Upper lobe of right lung (tissue), 1 donor: ENCODE data around the gene ZNRF2. TPM values are rescaled to one million over a fixed set of nuclear protein-coding genes. Genes with fewer than 3 reads are reported as not detected.

Experiments
- ATAC-seq: fragments of 200-7000 bp; cut with Tn5 transposase; one replicate; pipeline ENCODE4 v1.9.1; 2020; ENCODE audit warnings: mild to moderate bottlenecking, moderate library complexity
- DNase-seq: peaks from one replicate; pipeline ENCODE4 v3.0.0-alpha.2; 2020
- H3K27ac ChIP-seq: fragments of 200-600 bp; one replicate; pipeline ENCODE4 v1.8.0; 2022
- H3K27me3 ChIP-seq: fragments of 200-600 bp; one replicate; pipeline ENCODE4 v1.8.0; 2022; ENCODE audit warnings: mild to moderate bottlenecking
- H3K36me3 ChIP-seq: fragments of 200-600 bp; one replicate; pipeline ENCODE4 v1.8.0; 2022
- H3K4me1 ChIP-seq: fragments of 200-600 bp; one replicate; pipeline ENCODE4 v1.8.0; 2022
- H3K4me3 ChIP-seq: fragments of 200-600 bp; one replicate; pipeline ENCODE4 v1.8.0; 2022; ENCODE audit warnings: mild to moderate bottlenecking
- H3K9me3 ChIP-seq: fragments of 200-600 bp; one replicate; pipeline ENCODE4 v1.8.0; 2022
- CTCF ChIP-seq: fragments of 200-600 bp; IDR thresholded peaks from one replicate; pipeline ENCODE4 v1.8.0; 2022; ENCODE audit warnings: antibody characterized with exemption
- intact Hi-C: fragments of 100-400 bp; cut with DNase I; formaldehyde crosslinking; loops from one replicate; pipeline ENCODE4 v1.11.0; 2022
- total RNA-seq: library from RNA; stranded (reverse); fragmentation: NEBNext Ultra II Directional; extraction: Animal tissue kit (Norgen Biotek cat#: 25700); gene quantifications from one replicate; pipeline ENCODE4 v1.2.1, GENCODE V29; 2021
- donor health status: DM: no; HTN: yes; CAD: no; lungs with severe emphysema.

Gene ZNRF2
- total RNA-seq, 1 donor from 2014 or later = 24.6 TPM

GRCh38 chr7:30272126-30272525 is 12.3 kb upstream of the ZNRF2 start:
- DNase-seq = no peak
- H3K4me1 ChIP-seq = no peaks in the 10 kb centered on the region
- no peak for TF ChIP-seq CTCF
- H3K9me3 ChIP-seq = no peaks in the 10 kb centered on the region
- no peaks in the 10 kb centered on the region for H3K27me3 ChIP-seq
- H3K27ac ChIP-seq = no peak overlapping the region
- H3K36me3 ChIP-seq = no peaks in the 10 kb centered on the region
- no peak overlapping the region for H3K4me3 ChIP-seq
- ATAC-seq = peak; percentile 52
- intact Hi-C loops = no loop called here

- Histone ChIP-seq H3K4me3 (no peak overlapping the region), H3K9me3 (no peaks in the 10 kb centered on the region), H3K27ac (no peak overlapping the region), H3K36me3 (no peaks in the 10 kb centered on the region), H3K4me1 (peaks cover under 1% of the 10 kb centered on the region), H3K27me3 (no peaks in the 10 kb centered on the region)
- ATAC-seq (no peak), DNase-seq (no peak)
- intact Hi-C loops = no loop called here
- TF ChIP-seq CTCF = no peak
These were observed 10.8 kb upstream of the ZNRF2 start for GRCh38 chr7:30273552-30273951.

- DNase-seq (no peak), ATAC-seq (no peak)
- Histone ChIP-seq H3K4me1 (peaks cover 3% of the 10 kb centered on the region), H3K4me3 (no peak overlapping the region), H3K27ac (no peak overlapping the region), H3K27me3 (no peaks in the 10 kb centered on the region), H3K9me3 (no peaks in the 10 kb centered on the region), H3K36me3 (no peaks in the 10 kb centered on the region)
- no peak for TF ChIP-seq CTCF
- intact Hi-C loops = no loop called here
These were observed 9.8 kb upstream of the ZNRF2 start for GRCh38 chr7:30274641-30275040.

GRCh38 chr7:30276203-30276900 is 8.0 kb upstream of the ZNRF2 start:
- DNase-seq (no peak), ATAC-seq (peak; percentile 52)
- H3K27me3 ChIP-seq = no peaks in the 10 kb centered on the region
- no peaks in the 10 kb centered on the region for H3K9me3 ChIP-seq
- intact Hi-C loops = no loop called here
- H3K27ac ChIP-seq = no peak overlapping the region
- TF ChIP-seq CTCF = peak; percentile 63
- no peaks in the 10 kb centered on the region for H3K36me3 ChIP-seq
- H3K4me1 ChIP-seq = peaks cover 3% of the 10 kb centered on the region
- no peak overlapping the region for H3K4me3 ChIP-seq

- Histone ChIP-seq H3K9me3 (no peaks in the 10 kb centered on the region), H3K27me3 (no peaks in the 10 kb centered on the region), H3K4me3 (no peak overlapping the region), H3K27ac (no peak overlapping the region), H3K4me1 (peaks cover 3% of the 10 kb centered on the region), H3K36me3 (no peaks in the 10 kb centered on the region)
- ATAC-seq (peak; percentile 82), DNase-seq (no peak)
- intact Hi-C loops = no loop called here
- no peak for TF ChIP-seq CTCF
These were observed 6.0 kb upstream of the ZNRF2 start for GRCh38 chr7:30278376-30278775.
